T-helper 1 cell treated with Interleukin-12 subunit alpha and Interleukin-12 subunit beta and Interleukin-4 antibody, amounts not matched to agents 30 ng/mL and 1 ng/mL, for 36 hours (primary cell): Measurements from ENCODE around the gene CD34. TPM values are rescaled to one million over a fixed set of nuclear protein-coding genes. Genes with fewer than 3 reads are reported as not detected.
"Not testable (repeated sequence)": the region's sequence is repeated elsewhere in the genome, so short reads cannot be mapped to it uniquely, and the experiment has no call there.

Source experiments
- intact Hi-C: fragments of 100-400 bp; cut with micrococcal nuclease; formaldehyde crosslinking; loops from one replicate; pipeline ENCODE4 v1.15.1; 2024
- total RNA-seq: library from RNA; stranded (reverse); gene quantifications from 2 replicates; pipeline ENCODE4 v1.2.3, GENCODE V29; 2022

The CD34 gene
- total RNA-seq, 1 donor from 2014 or later, result not detected

GRCh38 chr1:207933205-207933800, 22.4 kb upstream of the CD34 start:
- intact Hi-C loops, result no loop called here

- intact Hi-C loops, result no loop called here
Observed at GRCh38 chr1:207926984-207927383, 16.1 kb upstream of the CD34 start.

- intact Hi-C loops, result not testable (repeated sequence)
Observed at GRCh38 chr1:207925969-207926368, 15.0 kb upstream of the CD34 start.

- intact Hi-C loops, result no loop called here
Observed at GRCh38 chr1:207925210-207925609, 14.3 kb upstream of the CD34 start.

- intact Hi-C loops, result no loop called here
Observed at GRCh38 chr1:207923561-207923960, 12.6 kb upstream of the CD34 start.

GRCh38 chr1:207923121-207923520, 12.2 kb upstream of the CD34 start:
- intact Hi-C loops, result no loop called here

- intact Hi-C loops, result no loop called here
Observed at GRCh38 chr1:207922554-207922953, 11.6 kb upstream of the CD34 start.

- intact Hi-C loops, result no loop called here
Observed at GRCh38 chr1:207921321-207921720, 10.4 kb upstream of the CD34 start.

GRCh38 chr1:207920444-207921021, 9.6 kb upstream of the CD34 start:
- intact Hi-C loops, result no loop called here

GRCh38 chr1:207919523-207920170, 8.7 kb upstream of the CD34 start:
- intact Hi-C loops, result loop anchor here (1.0 kb wide), 1 partner anchor 22 kb away; no protein-coding TSS in a partner anchor

- intact Hi-C loops, result no loop called here
Observed at GRCh38 chr1:207918581-207918980, 7.7 kb upstream of the CD34 start.

GRCh38 chr1:207918011-207918410, 7.1 kb upstream of the CD34 start:
- intact Hi-C loops, result no loop called here

- intact Hi-C loops, result no loop called here
Observed at GRCh38 chr1:207917080-207917479, 6.2 kb upstream of the CD34 start.

GRCh38 chr1:207913951-207914350, 3.0 kb upstream of the CD34 start:
- intact Hi-C loops, result no loop called here

- intact Hi-C loops, result no loop called here
Observed at GRCh38 chr1:207911856-207912760, 1.2 kb upstream of the CD34 start.

GRCh38 chr1:207909687-207910086, 1.2 kb downstream of the CD34 start:
- intact Hi-C loops, result no loop called here

- intact Hi-C loops, result no loop called here
Observed at GRCh38 chr1:207908107-207908734, 2.7 kb downstream of the CD34 start.

GRCh38 chr1:207904391-207904790, 6.5 kb downstream of the CD34 start:
- intact Hi-C loops, result no loop called here

- intact Hi-C loops, result no loop called here
Observed at GRCh38 chr1:207903767-207904166, 7.2 kb downstream of the CD34 start.

GRCh38 chr1:207903053-207903452, 7.9 kb downstream of the CD34 start:
- intact Hi-C loops, result no loop called here

GRCh38 chr1:207902566-207902965, 8.4 kb downstream of the CD34 start:
- intact Hi-C loops, result no loop called here
